Ovary (tissue), 3 donors: ENCODE results near the gene ATP10D.
"Not testable (repeated sequence)": the region's sequence is repeated elsewhere in the genome, so short reads cannot be mapped to it uniquely, and the experiment has no call there.

Experiments used
- CTCF ChIP-seq, 3 donors: fragments of 450-650 bp in 2 of 3; fragments of 200-600 bp in 1 of 3; IDR thresholded peaks; one replicate each; pipeline versions ENCODE4 v1.5.1 to v1.8.0; 2016 to 2022; ENCODE audit warnings: antibody characterized with exemption in 3 of 3, mild to moderate bottlenecking in 1 of 3
- EP300 ChIP-seq: sonication (generic); formaldehyde crosslinking; IDR thresholded peaks from one replicate; pipeline ENCODE4 v1.6.1; 2017; ENCODE audit warnings: antibody characterized with exemption
- POLR2A ChIP-seq: fragments of 450-650 bp; IDR thresholded peaks from one replicate; pipeline ENCODE4 v1.6.1; 2017; ENCODE audit warnings: antibody characterized with exemption, mild to moderate bottlenecking, moderate library complexity
- donor health status: DM: no; HTN: no; CAD: no.

- TF ChIP-seq CTCF (IDR thresholded peaks at IDR 0.05); POLR2A; EP300: not testable (repeated sequence)
Measured at GRCh38 chr4:47550357-47550756, 65.3 kb downstream of the ATP10D start.
